ENCODE data around the gene GRIK4. TPM values are rescaled to one million over a fixed set of nuclear protein-coding genes. Genes with fewer than 3 reads are reported as not detected.

GRIK4 gene
- total RNA-seq, 4 donors from 2014 or later = 0.09 TPM; not detected in 3

DNA sequence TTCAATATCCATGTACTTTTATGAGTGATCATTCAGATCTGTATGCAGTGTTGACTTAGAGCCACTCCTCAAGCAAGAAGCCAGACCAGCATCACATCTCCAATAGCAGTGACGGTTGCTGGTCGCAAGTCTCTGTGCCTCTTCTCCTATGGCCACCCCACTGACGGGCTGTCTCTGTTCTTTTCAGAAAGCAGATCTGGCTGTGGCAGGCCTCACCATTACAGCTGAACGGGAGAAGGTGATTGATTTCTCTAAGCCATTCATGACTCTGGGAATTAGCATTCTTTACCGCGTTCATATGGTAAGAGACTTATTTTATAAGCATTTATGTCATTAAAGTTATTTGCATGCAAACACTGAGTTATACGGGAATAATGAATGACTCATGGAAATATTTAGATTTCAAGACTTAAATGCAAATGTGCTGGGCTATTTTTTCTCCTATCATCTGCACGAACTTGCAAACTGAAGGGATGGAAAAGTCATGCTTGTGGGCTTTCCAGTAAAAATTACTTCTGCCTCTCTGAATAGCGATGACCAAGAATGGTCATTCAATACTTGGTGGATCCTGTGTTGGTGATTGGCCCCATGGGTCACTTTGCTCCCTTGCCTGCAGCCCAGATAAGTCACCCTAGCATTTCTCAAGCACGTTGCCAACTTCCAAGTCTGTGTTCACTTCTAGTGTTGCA is 428.8 kb downstream of the GRIK4 start:
- no peak for DNase-seq (ENCODE audit: low spot score)
- TF ChIP-seq, protein P1, sequence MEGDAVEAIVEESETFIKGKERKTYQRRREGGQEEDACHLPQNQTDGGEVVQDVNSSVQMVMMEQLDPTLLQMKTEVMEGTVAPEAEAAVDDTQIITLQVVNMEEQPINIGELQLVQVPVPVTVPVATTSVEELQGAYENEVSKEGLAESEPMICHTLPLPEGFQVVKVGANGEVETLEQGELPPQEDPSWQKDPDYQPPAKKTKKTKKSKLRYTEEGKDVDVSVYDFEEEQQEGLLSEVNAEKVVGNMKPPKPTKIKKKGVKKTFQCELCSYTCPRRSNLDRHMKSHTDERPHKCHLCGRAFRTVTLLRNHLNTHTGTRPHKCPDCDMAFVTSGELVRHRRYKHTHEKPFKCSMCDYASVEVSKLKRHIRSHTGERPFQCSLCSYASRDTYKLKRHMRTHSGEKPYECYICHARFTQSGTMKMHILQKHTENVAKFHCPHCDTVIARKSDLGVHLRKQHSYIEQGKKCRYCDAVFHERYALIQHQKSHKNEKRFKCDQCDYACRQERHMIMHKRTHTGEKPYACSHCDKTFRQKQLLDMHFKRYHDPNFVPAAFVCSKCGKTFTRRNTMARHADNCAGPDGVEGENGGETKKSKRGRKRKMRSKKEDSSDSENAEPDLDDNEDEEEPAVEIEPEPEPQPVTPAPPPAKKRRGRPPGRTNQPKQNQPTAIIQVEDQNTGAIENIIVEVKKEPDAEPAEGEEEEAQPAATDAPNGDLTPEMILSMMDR (IDR thresholded peaks at IDR 0.05) = no peak
- no peak for ATAC-seq (ENCODE audit: low FRiP score)

DNA sequence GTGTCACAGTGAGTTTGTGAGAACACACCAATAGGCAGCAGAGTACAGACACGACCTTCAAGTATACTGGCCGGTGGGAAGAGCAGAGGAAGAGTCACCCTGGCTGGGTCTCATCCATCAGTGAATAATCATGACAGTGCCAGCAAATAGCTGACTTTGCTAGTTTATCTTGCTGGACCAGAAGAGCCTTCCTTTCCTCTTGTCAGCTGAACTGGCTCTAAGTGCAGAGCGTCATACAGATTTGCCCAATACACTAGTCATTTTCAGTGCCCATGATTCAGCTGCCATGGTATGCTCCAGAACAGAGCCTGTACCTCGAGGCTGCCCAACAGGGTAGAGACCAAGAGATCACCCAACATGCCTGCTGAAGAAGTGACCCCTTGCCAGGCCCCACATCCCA is 429.5 kb downstream of the GRIK4 start:
- TF ChIP-seq, protein P1 (IDR thresholded peaks at IDR 0.05) = no peak
- DNase-seq (ENCODE audit: low spot score) (no peak), ATAC-seq (ENCODE audit: low FRiP score) (no peak)

DNA sequence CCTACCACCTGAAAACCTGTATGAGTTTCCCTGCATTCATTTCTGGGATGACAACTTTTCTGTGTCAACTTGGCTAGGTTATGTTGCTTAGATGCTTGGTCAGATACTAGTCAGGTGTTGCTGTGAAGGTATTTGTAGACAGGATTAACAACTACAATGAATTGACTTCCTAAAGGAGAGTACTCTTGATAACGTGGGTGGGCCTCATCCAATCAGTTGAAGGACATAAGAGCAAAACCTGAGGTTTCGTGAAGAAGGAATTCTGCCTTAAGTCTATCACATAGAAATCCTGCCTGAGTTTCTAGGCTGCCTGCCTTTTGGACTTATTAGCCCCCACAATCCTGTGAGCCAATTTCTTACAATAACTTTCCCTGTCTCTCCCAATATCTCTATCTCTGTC is 431.2 kb downstream of the GRIK4 start:
- no peak for ATAC-seq (ENCODE audit: low FRiP score)
- TF ChIP-seq, protein P1 (IDR thresholded peaks at IDR 0.05) = no peak
- DNase-seq (ENCODE audit: low spot score) = no peak

DNA sequence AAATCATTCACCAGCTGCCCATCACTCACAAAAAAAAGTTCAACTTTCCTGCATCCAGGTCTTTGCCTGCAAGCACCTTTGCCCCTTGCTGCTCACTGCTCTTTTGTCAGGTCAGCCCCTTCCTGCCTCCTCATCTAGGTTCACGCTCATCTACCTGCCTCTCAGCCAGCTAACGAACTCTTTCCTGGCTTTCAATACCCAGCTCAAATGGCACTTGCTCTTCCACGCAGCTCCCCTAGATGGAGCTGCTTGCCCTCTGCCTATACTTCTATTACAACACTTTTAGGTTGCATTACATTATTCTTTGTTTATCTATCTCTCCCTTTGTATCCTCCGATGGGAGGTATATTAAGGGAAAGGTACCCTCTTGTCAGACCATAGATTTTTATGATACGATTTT is 433.5 kb downstream of the GRIK4 start:
- TF ChIP-seq, protein P1 (IDR thresholded peaks at IDR 0.05) = no peak
- DNase-seq (ENCODE audit: low spot score) (no peak), ATAC-seq (ENCODE audit: low FRiP score) (no peak)

DNA sequence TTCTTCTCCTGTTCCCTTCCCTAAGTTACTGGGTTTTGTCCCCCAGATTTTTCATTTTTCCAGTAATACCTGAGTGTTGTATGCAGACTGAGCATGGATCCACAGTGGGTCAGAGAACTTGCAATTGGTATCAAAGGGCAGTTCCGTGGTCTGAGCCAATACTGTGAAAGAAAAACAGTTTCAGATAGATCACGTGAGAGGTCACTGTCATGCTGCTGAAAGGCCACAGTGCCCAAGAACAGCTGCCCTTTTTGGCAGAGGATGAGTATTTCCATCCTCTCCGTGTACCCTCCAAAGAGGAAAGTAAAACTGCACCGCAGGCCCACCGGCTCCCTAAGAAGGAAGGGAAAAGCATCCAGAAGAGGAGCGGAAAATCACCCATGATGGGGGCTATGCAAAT is 439.3 kb downstream of the GRIK4 start:
- no peak for ATAC-seq (ENCODE audit: low FRiP score)
- DNase-seq (ENCODE audit: low spot score) = no peak
- TF ChIP-seq, protein P1 (IDR thresholded peaks at IDR 0.05) = no peak

DNA sequence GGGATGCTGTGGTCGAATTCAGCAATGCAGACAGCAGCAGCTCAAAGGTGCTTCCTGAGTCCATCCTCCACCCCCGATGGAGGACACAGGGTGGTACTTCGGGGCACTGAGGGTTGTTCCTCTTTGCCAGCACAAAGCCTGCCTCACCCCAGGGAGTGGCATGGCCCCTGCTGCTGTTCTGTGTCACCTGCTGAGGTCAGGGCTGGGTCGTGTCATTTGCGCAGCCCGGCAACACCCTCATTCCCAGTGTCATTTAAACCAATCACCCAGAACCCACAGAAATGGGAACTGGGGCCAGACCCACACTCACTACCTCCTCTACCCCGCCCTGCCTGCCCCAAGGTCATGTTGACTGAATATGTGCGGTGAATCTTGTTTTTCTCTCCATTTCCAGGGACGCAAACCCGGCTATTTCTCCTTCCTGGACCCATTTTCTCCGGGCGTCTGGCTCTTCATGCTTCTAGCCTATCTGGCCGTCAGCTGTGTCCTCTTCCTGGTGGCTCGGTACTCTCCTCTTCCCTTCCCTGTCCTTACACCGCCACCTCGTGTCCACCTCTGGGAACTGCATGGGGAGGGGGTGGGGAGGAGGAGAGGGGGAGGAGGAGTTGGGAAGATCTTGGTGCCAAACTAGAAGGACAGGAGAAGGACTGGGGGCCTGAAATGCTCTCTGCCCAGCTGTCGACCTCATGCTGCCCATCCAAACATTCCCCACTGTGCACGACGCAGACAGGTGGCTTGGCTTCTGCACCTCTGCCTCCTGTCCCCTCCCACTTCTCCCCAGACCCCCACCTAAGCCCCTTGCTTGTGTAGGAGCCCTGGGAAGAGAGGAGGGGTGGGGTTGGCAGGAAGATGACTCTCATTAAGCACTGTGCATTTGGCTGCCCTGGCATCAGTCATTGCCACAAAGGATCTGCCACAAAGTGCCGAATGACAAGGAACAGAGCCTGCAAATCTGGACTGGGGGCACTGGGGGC is 441.2 kb downstream of the GRIK4 start:
- ATAC-seq (ENCODE audit: low FRiP score) = peak; percentile 83
- peak; percentile 46 for DNase-seq (ENCODE audit: low spot score)
- TF ChIP-seq, protein P1 (IDR thresholded peaks at IDR 0.05) = no peak

Data from omental fat pad (tissue), 4 donors.